HG02798 (cell line): ENCODE measurements around the gene ULK4.

ENCODE experiments used
- ATAC-seq: cut with Tn5 transposase; IDR thresholded peaks from one replicate; pipeline ENCODE4 v1.9.1; 2021; ENCODE audit warnings: mild to moderate bottlenecking; ENCODE audit not compliant: unreplicated experiment, poor library complexity

The ULK4 gene

GRCh38 chr3:41329881-41330280, 632.0 kb downstream of the ULK4 start:
- ATAC-seq, result no peak

DNA sequence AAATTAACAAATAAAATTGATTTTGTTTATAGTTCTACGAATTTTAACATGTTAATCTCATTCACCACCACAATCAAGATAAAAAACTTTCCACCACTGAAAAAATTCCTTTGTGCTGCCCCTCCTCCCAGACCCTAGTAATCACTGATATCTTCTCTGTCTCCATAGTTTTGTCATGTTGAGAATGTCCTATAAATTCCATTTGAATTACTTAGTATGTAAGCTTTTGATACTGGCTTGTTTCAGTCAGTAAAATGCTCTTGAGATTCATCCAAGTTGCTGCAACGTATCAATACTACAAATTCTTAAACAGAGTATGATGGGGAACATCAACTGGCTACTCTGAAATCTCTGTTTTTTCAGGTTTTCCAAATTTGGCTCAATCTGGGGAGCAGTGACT, 633.0 kb downstream of the ULK4 start:
- ATAC-seq, result no peak

GRCh38 chr3:41327718-41328117, 634.2 kb downstream of the ULK4 start:
- no peak for ATAC-seq

DNA sequence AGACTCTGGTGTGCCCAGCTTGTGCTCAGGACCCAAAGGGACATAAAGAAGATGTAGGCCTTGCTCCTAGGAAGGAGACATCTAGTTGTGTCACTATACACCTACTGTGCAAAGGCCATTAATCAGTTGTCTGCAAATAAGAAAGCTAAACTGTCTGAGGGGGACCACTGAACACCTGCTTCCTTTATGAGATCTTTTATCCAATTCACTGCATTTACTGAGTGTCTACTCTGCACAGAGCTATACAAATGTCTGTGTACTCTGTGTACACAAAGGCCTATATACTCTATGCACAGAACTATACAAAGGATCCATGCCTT, 637.8 kb downstream of the ULK4 start:
- ATAC-seq, result no peak

DNA sequence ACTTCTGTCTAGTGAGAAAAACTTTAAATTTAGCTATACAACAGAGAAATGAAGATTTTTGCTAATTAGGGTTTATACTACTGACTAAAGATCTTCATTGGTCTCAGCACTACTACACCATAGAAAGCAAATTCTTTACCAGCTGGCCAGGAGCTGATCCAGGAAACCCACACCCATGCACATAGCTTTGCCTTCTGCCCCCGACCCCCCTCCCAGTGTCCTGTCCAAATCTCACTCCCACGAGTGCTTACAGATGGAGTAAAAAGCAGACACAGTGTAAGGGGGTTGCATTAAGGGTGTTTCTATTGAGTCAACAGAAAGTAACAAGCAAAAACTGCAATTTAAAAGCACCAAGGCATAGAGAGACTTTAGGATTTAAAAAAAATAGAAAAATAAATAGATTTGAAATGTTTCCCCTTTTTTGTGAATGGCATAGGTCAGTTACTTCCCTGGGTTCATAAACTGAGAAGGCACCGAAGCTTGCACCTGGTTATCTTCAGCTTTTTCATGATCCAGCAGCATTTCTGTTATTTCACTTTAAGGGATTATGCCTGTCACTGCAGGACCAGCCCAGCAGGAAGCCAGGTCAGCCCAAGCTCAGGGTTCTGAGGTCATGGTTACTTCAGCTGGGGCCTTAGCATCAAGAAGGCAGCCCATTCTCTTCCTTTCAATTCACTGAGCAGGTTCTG, 638.3 kb downstream of the ULK4 start:
- ATAC-seq, result no peak

DNA sequence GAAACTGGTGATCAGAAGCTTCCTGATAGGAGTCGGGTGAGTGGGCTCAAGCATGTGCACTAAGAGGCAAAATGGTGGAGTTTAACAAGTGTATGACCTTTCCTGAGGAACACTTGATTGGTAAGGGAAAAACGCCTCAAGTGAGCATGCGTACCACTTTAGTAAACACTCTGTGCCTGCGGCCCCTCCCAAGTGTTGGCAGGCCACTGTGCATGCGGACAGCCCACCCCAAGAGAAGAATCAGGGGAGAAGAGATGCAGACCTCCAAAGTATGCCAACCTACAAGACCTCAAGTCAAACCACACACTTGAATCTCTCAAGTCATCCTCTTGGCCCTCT, 640.3 kb downstream of the ULK4 start:
- ATAC-seq, result no peak

DNA sequence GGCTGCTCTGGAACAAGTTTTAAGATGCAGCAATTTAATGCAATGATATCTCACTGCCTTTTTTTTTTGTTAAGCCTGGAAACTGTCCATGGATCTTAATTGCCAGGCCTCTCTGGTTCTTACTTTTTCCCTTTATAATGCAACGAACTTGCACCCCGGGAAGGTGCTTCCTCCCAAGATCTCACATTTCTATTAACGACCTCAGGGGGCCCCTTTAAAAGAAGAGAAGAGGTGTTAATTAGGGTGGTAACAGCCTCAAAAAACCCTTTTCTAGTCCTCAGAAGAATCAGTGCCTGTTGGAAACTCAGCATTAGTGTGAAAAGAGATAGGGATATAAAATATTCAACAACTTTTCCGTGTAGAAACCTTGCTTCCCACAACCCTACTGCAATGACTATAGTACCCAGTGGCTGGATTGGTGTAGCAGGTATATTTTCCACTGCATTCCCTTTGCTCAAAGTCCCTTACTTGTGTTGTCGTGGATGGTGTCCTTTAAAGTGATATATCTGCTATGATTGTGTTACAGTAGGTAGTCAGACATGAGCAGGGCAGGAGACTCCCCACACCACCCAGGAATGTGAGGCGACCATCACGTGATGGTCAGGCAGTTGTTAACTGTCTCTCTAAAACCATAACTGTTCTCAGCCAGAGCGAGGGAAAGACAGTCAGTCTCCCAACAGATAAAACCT, 640.8 kb downstream of the ULK4 start:
- no peak for ATAC-seq

GRCh38 chr3:41318520-41318919, 643.4 kb downstream of the ULK4 start:
- ATAC-seq, result no peak

- ATAC-seq, result no peak
Observed at GRCh38 chr3:41317718-41318117, 644.2 kb downstream of the ULK4 start.

DNA sequence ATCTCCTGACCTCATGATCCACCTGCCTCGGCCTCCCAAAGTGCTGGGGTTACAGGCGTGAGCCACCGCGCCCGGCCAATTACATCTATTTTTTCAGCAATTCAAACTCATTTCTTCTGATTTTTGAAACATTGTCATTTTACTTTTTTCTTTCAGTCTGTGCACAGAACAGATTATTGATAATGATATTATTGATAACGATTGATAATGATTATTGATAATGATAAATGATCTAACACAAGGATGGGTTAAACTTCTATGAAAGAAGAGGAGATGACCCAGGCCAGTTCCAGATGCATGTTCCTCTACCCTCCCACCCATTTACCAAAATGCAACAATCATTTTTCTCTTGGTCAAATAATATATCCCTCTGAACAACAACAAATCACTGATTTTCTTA, 644.6 kb downstream of the ULK4 start:
- ATAC-seq, result no peak

DNA sequence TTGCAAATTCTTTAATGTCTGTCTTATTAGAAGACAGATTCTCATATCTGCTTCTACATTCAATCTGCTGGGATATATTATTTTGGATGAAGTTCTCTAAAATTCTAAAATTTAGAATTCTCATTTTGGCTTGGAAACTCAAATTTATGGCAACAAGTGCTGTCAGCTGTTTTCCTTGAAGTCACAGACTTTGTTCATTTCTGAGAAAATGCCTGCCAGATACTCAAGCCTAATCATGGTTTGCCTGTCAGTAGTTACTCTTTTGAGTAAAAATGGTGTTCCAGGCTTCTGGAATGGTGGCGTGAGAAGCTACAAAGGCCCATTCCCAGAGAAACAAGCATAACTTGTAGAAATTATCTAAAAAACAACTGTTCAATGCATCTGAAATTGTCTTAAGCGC, 646.8 kb downstream of the ULK4 start:
- no peak for ATAC-seq

- ATAC-seq, result no peak
Observed at GRCh38 chr3:41308119-41308518, 653.8 kb downstream of the ULK4 start.

- no peak for ATAC-seq
Observed at GRCh38 chr3:41307065-41307464, 654.8 kb downstream of the ULK4 start.

DNA sequence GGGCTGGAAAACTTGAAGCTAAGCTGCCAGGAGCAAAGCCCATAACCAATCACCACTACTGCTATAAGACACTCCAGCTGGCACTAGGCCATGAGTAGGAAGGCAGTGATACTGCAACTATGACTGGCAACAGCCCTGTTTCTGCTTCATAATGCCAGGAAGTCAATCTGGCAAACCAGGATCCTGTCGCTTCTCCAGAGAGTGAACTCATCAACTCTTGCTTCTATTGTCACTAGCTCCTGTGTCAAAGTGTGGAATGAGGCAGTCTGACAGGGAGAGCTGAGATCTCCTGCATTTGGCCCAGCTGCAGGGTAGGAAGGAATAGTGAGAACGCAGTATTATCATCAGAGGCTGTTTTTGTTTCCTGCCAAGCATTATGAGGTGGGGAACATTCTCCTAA, 657.3 kb downstream of the ULK4 start:
- ATAC-seq, result no peak

DNA sequence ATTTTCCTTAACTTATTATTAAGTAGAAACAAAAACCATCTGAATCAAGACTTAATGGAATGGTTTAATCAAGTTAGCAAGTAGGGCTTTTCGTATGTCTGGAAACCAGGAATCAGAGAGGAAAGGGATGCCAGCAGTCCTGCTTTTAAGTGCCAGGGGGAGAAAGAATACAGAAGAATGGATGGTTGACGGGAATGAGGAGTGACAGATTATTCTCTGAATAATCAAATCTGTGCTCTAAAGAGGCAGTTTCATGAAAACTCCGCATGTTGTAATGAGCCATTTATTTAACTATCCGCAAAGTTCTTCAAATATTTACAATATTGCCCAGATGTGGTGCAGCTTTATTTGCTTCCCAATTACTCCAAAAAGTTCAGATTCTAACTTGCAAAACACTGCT, 659.6 kb downstream of the ULK4 start:
- ATAC-seq, result no peak

DNA sequence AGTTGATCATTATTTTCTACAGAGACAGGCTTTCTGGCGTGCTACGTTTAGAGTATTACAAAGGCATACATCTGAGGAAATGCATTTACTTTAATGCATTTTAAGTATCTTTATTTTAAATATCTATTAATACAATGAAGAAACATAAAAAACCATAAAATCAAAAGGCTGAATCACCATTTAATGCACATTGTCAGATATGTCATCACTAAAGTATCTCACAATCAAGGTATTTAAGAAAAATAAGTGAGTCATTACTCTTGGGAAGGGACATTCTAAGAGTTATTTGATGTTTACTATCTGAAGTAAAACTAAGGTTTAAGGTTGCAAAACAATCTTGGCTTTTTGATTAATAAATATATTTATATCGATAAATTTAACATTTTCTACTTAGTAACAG, 660.4 kb downstream of the ULK4 start:
- ATAC-seq, result no peak

DNA sequence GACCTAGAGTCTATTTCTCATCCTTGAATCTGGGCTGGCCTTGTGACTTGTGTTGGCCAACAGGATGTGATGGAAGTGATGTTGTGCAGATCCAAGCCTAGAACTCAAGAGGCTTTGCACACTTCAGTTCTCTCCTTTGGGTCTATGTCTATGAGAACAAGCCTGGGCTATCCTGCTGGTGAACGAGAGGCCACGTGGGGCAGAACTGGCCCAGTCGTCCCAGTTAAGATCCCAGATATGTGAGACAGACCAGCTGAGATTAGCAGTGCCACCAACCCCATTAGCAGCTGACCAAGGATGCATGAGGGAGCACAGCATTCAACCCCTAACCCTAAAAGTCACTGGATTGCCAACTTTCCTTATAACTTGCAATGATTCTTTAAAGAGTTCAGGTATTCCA, 662.9 kb downstream of the ULK4 start:
- no peak for ATAC-seq

DNA sequence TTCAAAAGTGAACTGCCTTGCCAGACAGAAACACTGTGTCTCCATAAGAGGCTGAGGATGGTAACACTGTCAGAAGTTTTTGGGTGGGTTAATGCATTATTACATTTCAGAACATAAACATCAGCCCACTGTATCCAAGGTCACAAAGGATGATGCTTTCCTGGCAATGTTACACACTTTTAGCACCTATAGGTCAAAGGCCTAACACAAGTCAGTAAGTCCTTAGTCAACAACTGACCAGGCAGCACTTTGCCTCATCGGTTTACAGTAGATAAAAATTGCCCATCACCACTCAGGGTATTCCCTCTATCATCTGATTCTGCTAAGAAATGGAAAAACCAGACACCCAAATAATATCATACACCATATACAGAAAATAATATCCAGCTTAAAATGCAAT, 664.2 kb downstream of the ULK4 start:
- ATAC-seq, result no peak

- no peak for ATAC-seq
Observed at GRCh38 chr3:41296556-41296955, 665.3 kb downstream of the ULK4 start.

DNA sequence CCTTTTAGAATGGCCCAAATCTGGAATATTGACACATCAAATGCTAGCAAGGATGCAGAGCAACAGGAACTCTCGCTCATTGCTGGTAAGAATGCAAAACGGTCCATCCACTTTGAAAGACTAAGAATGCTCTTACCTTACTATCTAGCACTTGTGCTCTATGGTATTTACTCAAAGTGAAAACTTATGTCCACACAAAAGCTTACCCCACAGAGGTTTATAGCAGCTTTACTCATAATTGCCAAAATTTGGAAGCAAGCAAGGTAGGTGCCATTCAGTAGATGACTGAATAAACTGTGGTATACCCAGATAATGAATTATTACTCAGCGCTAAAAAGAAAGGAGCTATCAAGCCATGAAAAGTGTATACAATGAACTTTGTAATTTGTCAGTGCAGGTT, 666.2 kb downstream of the ULK4 start:
- ATAC-seq, result no peak

DNA sequence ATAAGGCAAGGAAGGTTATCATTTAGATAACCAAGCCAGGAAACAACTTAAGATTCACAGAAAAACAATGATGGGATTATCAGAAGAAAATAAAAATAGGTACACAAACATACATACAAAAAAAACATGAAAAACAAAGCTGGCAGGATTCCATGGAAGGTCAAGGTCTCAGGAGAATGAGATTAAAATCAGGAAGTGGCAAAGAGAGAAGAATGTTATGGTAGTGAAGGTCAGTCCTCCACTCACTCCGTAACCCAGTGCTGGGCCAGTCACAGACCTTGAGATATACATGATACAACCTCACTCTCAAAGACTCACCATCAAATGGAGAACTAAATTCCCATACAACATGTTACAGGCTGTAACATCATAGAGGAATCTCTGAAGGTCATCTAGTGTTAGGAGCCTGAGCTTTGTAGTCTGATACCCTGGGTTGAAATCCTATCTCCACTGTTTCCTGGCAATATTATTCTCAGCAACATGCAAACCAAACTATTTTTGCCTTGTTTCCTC, 668.7 kb downstream of the ULK4 start:
- ATAC-seq, result no peak

- ATAC-seq, result no peak
Observed at GRCh38 chr3:41290736-41291135, 671.2 kb downstream of the ULK4 start.
